Measurements from ENCODE around the gene CNTNAP2.
"Not testable (repeated sequence)": the region's sequence is repeated elsewhere in the genome, so short reads cannot be mapped to it uniquely, and the experiment has no call there.

The CNTNAP2 gene

GRCh38 chr7:148290538-148290937 lies 2173.9 kb downstream of the CNTNAP2 start:
- DNase-seq (ENCODE audit: low read depth, low spot score) = no peak

DNA sequence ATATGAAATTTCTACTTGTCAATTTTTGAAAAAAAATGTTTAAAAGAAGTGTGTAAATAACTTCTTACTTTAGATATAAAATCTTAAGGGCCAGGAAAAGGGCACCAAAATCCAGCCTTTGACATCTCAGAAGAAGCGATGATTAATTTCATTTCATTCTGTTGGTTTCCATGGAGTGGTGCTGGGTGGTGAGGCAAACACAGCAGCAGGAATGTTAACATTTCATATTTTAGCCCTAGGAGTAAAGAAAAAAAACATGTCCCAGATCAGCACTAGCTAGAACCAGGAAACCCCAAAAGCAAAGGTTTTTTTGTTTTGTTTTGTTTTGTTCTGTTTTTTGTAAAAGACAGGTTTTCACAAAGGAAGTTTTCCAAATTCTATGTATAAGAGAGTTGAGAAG lies 2175.2 kb downstream of the CNTNAP2 start:
- no peak for DNase-seq (ENCODE audit: low read depth, low spot score)

DNA sequence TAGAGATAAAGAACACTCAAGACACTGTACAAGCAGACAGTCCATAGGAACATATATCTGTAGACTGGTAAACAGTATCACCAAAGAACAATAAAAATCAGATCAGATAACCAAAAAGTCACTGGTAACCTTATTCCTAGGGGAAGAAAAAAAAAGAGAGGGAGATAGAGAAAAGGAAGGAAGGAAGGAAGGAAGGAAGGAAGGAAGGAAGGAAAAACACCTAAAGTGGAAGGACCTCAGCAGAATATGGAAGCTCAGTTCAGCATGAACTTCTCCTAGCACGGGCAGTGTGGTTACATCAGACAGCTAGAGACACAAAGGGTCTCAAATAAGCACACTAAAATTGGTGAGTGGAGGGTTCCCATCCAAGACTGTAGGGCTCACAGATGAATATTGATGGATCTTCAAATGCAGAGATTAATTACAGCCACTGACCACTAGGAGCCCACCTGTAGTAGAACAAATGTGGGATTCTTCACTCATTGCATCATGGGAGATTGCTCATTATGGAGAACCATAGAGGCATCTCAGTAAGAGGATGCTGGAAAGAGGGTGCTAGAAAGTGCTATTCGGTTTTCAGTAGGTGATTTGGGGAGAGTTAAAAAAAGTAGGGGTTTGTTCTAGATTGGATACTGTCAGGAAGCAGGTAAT lies 2180.5 kb downstream of the CNTNAP2 start:
- DNase-seq (ENCODE audit: low read depth, low spot score) = no peak

GRCh38 chr7:148298768-148299167 lies 2182.2 kb downstream of the CNTNAP2 start:
- not testable (repeated sequence) for DNase-seq (ENCODE audit: low read depth, low spot score)

DNA sequence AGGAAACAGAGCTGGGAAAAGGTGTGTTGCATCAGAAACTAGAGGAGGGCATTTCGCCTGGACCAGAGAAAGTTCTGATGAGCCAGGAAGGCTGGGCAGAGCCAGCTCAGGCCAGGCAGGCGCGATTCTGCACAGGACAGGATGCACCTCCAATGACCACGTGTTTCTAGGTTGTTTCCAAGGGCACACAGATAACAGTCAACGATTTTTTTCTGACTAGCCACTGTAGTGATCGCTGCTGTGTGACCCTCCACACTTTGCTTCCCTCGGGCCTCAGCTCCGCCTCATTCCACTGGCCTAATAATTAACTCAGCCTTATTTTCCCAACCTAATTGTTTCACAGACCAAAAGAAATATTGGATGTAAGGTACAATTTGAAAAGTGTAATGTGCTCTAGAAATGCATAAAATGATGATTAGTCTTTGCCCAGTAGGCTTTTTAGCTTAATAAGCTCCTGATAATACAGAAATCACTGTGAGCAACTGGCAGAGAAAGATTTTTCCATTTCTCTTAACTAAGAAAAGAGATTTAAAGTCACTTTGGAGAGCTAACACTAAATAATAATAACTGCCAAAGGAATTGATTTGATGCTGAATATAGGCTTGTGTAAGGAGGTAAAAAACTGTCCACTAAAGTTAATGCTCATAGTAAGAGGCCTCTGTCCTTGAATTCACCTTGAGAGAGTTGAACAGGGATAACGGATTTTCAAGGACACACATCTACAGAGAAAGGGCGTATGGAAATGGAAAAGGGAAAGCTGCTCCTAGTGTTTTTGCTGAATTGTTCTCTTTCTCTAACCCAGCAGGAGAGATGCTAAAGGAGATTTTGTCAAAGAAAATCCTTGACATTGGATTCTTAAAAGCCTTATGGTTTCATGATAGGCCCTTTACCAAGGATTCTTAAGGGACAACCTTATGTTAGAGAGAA lies 2183.0 kb downstream of the CNTNAP2 start:
- no peak for DNase-seq (ENCODE audit: low read depth, low spot score)

DNA sequence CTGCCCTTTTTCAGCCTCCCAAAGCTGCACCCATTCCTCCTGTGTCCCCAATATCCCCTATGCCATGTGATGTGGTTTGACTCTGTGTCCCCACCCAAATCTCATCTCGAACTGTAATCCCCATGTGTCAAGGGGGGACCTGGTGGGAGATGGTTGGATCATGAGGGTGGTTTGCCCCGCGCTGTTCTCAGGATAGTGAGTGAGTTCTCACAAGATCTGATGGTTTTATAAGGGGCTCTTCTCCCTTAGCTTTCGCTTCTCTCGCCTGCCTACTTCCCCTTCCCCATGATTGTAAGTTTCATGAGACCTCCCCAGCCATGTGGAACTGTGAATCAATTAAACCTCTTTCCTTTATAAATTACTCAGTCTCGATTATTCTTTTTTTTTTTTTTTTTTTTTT lies 2185.8 kb downstream of the CNTNAP2 start:
- not testable (repeated sequence) for DNase-seq (ENCODE audit: low read depth, low spot score)

DNA sequence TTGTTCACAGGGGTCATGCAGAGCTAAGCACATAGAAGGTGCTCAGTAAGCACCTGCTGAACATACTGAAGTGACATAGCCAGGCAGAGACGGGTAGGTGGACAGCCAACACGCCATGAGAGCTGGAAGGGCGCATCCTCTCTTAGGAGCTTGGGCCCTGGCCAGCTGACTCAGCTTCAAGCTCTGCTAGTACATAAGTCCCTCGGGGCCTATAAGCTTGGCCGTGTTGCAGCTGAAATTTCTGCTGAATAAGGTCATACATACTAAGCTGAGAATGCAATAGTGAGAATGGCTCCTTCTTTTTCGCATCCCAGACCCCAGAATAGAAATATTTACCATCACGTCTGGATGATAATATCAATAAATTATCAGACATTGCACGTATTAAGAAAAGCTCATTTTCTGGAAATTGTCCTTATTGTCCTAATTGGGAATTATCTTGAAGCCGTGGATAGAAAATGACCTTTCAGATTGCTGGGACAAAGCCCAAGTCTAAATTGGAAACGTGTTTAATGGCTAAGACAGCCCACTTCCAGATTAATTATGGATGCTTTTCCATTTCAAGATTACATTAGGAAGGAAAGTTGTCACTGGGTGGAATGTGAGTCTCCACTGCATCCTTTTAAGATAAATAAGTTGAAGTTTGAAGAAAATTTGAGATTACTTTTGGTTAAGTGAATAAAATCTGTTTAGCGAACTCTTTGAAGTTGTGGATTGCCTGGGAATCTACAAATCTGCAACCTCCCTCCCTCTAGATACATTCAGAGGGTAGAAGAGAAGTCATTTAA lies 2186.9 kb downstream of the CNTNAP2 start:
- no peak for DNase-seq (ENCODE audit: low read depth, low spot score)

DNA sequence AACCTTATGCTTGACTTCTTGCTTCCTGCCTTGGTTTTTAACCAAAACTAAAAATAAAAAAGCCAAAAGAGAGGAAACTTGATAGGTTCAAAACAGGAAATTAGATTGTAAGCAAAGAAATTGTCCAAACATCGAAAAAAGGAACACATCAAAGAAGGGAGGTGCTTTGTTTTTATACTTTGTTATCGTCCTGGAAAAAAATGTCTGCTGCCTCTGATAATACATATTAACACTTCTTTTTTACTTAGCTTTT lies 2187.4 kb downstream of the CNTNAP2 start:
- DNase-seq (ENCODE audit: low read depth, low spot score) = no peak

GRCh38 chr7:148304456-148304855 lies 2187.9 kb downstream of the CNTNAP2 start:
- DNase-seq (ENCODE audit: low read depth, low spot score) = no peak

DNA sequence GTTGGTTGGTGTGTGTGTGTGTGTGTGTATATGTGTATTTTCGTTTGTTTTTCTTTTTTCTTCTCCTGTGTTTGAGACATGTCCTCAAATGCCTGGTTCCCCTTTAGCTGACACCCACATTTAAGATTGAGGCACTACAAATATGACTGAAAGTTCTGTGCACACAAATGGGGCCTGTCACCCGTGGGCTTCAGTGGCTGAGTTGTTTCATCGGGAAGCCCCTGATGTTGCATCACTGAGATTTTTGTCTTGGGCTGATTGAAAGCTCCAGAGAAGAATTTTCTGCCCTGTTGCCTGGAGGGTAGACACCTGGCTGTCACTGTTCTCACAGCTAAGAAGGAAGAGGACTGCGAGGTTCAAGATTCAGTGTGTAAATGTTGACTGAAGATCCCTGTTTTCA lies 2190.2 kb downstream of the CNTNAP2 start:
- no peak for DNase-seq (ENCODE audit: low read depth, low spot score)

DNA sequence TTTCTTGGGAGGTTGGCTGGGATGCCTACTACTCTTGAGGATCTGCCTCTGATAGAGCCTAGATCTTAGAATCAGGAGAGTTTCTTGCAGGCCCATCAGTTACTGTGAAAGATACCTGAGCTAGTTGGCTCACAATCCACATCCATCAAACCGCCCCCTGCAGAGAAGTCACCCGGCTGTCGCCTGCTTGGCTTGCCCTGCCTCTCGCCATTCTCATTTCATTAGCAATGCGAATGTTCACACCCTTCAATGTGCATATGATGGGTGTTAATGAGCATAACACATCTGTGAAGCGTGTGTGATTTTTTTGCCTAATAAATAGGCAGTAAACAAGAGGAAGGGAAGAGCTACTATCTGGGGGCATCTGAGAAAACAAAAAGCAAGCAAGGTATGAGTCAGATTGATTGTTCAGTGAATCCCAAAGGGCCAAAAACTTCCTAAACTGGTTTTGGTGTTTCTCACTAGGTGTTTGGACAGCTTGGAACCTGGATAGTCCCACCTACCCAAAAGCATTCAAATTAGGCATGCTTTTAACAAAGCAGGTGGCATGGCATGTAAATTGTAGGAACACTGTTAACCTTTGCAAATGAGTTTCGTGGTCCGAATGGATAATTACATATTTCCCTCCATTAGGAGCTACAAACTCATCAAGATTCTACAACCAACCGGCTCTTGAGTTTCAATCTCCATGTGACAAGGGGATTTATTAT lies 2201.7 kb downstream of the CNTNAP2 start:
- DNase-seq (ENCODE audit: low read depth, low spot score) = no peak

- no peak for DNase-seq (ENCODE audit: low read depth, low spot score)
These were observed 2202.2 kb downstream of the CNTNAP2 start for GRCh38 chr7:148318838-148319237.

DNA sequence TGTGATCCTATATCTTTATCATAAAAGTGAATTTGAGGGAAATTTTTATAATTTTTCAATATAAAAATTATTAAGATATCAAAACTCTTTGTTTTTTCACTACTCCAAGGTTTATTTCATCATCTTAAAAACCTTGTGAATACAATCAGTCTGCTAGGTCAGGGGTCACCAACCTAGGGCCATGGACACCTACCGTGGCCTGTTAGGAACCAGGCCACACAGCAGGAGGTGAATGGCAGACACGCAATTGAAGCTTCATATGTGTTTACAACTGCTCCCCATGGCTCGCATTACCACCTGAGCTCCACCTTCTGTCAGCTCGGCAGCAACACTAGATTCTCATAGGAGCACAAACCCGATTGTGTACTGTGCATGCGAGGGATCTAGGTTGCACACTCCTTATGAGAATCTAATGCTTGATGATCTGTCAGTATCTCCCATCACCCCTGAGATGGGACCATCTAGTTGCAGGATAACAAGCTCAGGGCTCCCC lies 2202.8 kb downstream of the CNTNAP2 start:
- no peak for DNase-seq (ENCODE audit: low read depth, low spot score)

- no peak for DNase-seq (ENCODE audit: low read depth, low spot score)
These were observed 2208.6 kb downstream of the CNTNAP2 start for GRCh38 chr7:148325208-148325607.

DNA sequence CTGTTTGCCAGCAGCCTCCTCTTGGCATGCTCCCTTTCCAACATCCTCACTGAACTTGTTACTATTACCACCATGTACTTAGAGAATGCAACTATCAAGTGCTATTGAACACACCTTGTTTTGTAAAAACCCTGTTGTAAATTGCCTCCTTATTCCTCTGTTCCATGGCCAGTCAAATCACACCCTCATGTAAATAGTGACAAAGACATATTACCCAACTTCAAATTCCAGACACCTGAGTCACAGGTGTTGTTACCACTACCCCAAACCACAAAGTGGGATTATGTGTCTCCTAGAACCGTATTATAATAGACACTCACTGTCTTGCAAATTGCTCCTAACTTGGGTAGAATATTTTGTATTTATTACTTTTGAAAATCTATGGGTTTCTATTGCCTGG lies 2210.8 kb downstream of the CNTNAP2 start:
- no peak for DNase-seq (ENCODE audit: low read depth, low spot score)

- DNase-seq (ENCODE audit: low read depth, low spot score) = no peak
These were observed 2212.3 kb downstream of the CNTNAP2 start for GRCh38 chr7:148328906-148329305.

GRCh38 chr7:148330124-148330818 lies 2213.7 kb downstream of the CNTNAP2 start:
- DNase-seq (ENCODE audit: low read depth, low spot score) = no peak

GRCh38 chr7:148330822-148331221 lies 2214.2 kb downstream of the CNTNAP2 start:
- no peak for DNase-seq (ENCODE audit: low read depth, low spot score)

DNA sequence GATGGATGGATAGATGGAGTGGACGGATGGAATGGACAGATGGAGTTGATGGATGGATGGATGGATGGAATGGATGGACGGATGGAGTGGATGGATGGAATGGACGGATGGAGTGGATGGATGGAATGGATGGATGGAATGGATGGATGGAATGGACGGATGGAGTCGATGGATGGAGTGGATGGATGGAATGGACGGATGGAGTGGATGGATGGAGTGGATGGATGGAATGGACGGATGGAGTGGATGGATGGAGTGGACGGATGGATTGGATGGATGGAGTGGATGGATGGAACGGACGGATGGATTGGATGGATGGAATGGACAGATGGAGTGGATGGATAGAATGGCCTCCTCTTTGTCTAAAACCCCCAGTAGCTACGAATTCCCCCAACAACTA lies 2214.9 kb downstream of the CNTNAP2 start:
- DNase-seq (ENCODE audit: low read depth, low spot score) = not testable (repeated sequence)

GRCh38 chr7:148332191-148333186 lies 2215.9 kb downstream of the CNTNAP2 start:
- no peak for DNase-seq (ENCODE audit: low read depth, low spot score)

All from activated CD4-positive, CD25-positive, alpha-beta regulatory T cell treated with anti-CD3 and anti-CD28 coated beads, Interleukin-2, amount 50 U/mL, for 16 hours (primary cell).